ENCODE data around the gene URB2.

The URB2 gene

GRCh38 chr1:229625915-229626831, at the start of gene URB2, which contains the start of gene TAF5L:
URB2 (plus strand) TSS chr1:229626247; CDS start chr1:229627634, 1,387 bp downstream.
TAF5L (minus strand) TSS chr1:229626122; CDS start chr1:229614482, 11,640 bp downstream.
- no peak within 1 kb of the TSS for H3K27ac ChIP-seq (ENCODE audit: low read length)
- no CpG with 5 or more reads among the region's 97 CpGs for WGBS (ENCODE audit: insufficient coverage, insufficient read length)
- no peaks in the 10 kb centered on the region for H3K27me3 ChIP-seq (ENCODE audit: control insufficient read depth, insufficient read depth, low read length)
- peak; percentile 71 for DNase-seq (ENCODE audit: low read depth, low spot score)
- 0 out of 2 replicates have a peak, but pooled peaks cover 2% of the 10 kb centered on the region for H3K4me1 ChIP-seq (ENCODE audit: control insufficient read depth, insufficient read depth, low read length)
- H3K4me3 ChIP-seq (ENCODE audit: low read length) = peak within 1 kb of the TSS; percentile 85
- H3K9me3 ChIP-seq (ENCODE audit: control insufficient read depth, insufficient read depth, low read length) = no peaks in the 10 kb centered on the region
- no peaks in the 10 kb centered on the region for H3K36me3 ChIP-seq (ENCODE audit: control insufficient read depth, insufficient read depth, low read length)

- Histone ChIP-seq H3K36me3 (ENCODE audit: control insufficient read depth, insufficient read depth, low read length) (no peaks in the 10 kb centered on the region), H3K27me3 (ENCODE audit: control insufficient read depth, insufficient read depth, low read length) (no peaks in the 10 kb centered on the region), H3K27ac (ENCODE audit: low read length) (no peak overlapping the region), H3K9me3 (ENCODE audit: control insufficient read depth, insufficient read depth, low read length) (no peaks in the 10 kb centered on the region), H3K4me3 (ENCODE audit: low read length) (no peak overlapping the region), H3K4me1 (ENCODE audit: control insufficient read depth, insufficient read depth, low read length) (no peaks in the 10 kb centered on the region)
- no CpG with 5 or more reads among the region's 14 CpGs for WGBS (ENCODE audit: insufficient coverage, insufficient read length)
- DNase-seq (ENCODE audit: low read depth, low spot score) = no peak
These were observed 47.6 kb upstream of the URB2 start for GRCh38 chr1:229578168-229579058.

GRCh38 chr1:229579059-229579673, 46.9 kb upstream of the URB2 start:
- Histone ChIP-seq H3K36me3 (ENCODE audit: control insufficient read depth, insufficient read depth, low read length) (no peaks in the 10 kb centered on the region), H3K4me3 (ENCODE audit: low read length) (no peak overlapping the region), H3K4me1 (ENCODE audit: control insufficient read depth, insufficient read depth, low read length) (no peaks in the 10 kb centered on the region), H3K27ac (ENCODE audit: low read length) (no peak overlapping the region), H3K27me3 (ENCODE audit: control insufficient read depth, insufficient read depth, low read length) (no peaks in the 10 kb centered on the region), H3K9me3 (ENCODE audit: control insufficient read depth, insufficient read depth, low read length) (no peaks in the 10 kb centered on the region)
- no peak for DNase-seq (ENCODE audit: low read depth, low spot score)
- no CpG with 5 or more reads among the region's 9 CpGs for WGBS (ENCODE audit: insufficient coverage, insufficient read length)

- DNase-seq (ENCODE audit: low read depth, low spot score) = no peak
- WGBS (ENCODE audit: insufficient coverage, insufficient read length) = 100% methylated on average over 2 of the region's 3 CpGs
These were observed 44.6 kb upstream of the URB2 start for GRCh38 chr1:229581485-229581884.

GRCh38 chr1:229582011-229582694, 43.9 kb upstream of the URB2 start:
- Histone ChIP-seq H3K27me3 (ENCODE audit: control insufficient read depth, insufficient read depth, low read length) (no peaks in the 10 kb centered on the region), H3K9me3 (ENCODE audit: control insufficient read depth, insufficient read depth, low read length) (no peaks in the 10 kb centered on the region), H3K27ac (ENCODE audit: low read length) (no peak overlapping the region), H3K4me3 (ENCODE audit: low read length) (no peak overlapping the region), H3K36me3 (ENCODE audit: control insufficient read depth, insufficient read depth, low read length) (no peaks in the 10 kb centered on the region), H3K4me1 (ENCODE audit: control insufficient read depth, insufficient read depth, low read length) (no peaks in the 10 kb centered on the region)
- no peak for DNase-seq (ENCODE audit: low read depth, low spot score)
- no CpG with 5 or more reads among the region's 11 CpGs for WGBS (ENCODE audit: insufficient coverage, insufficient read length)

More at GRCh38 chr1:229581485-229581884, 44.6 kb upstream of the URB2 start:
- Histone ChIP-seq H3K27ac (ENCODE audit: low read length) (no peak overlapping the region), H3K27me3 (ENCODE audit: control insufficient read depth, insufficient read depth, low read length) (no peaks in the 10 kb centered on the region), H3K9me3 (ENCODE audit: control insufficient read depth, insufficient read depth, low read length) (no peaks in the 10 kb centered on the region), H3K36me3 (ENCODE audit: control insufficient read depth, insufficient read depth, low read length) (no peaks in the 10 kb centered on the region), H3K4me3 (ENCODE audit: low read length) (no peak overlapping the region), H3K4me1 (ENCODE audit: control insufficient read depth, insufficient read depth, low read length) (no peaks in the 10 kb centered on the region)

GRCh38 chr1:229582715-229583114, 43.3 kb upstream of the URB2 start:
- Histone ChIP-seq H3K27ac (ENCODE audit: low read length) (no peak overlapping the region), H3K27me3 (ENCODE audit: control insufficient read depth, insufficient read depth, low read length) (no peaks in the 10 kb centered on the region)
- DNase-seq (ENCODE audit: low read depth, low spot score) = no peak

GRCh38 chr1:229585338-229585737, 40.7 kb upstream of the URB2 start:
- H3K27ac ChIP-seq (ENCODE audit: low read length) = no peak overlapping the region
- H3K27me3 ChIP-seq (ENCODE audit: control insufficient read depth, insufficient read depth, low read length) = no peaks in the 10 kb centered on the region
- DNase-seq (ENCODE audit: low read depth, low spot score) = no peak
- no peaks in the 10 kb centered on the region for H3K36me3 ChIP-seq (ENCODE audit: control insufficient read depth, insufficient read depth, low read length)
- WGBS (ENCODE audit: insufficient coverage, insufficient read length) = no CpG with 5 or more reads among the region's 2 CpGs
- H3K9me3 ChIP-seq (ENCODE audit: control insufficient read depth, insufficient read depth, low read length) = no peaks in the 10 kb centered on the region
- no peaks in the 10 kb centered on the region for H3K4me1 ChIP-seq (ENCODE audit: control insufficient read depth, insufficient read depth, low read length)
- no peak overlapping the region for H3K4me3 ChIP-seq (ENCODE audit: low read length)

More at GRCh38 chr1:229582715-229583114, 43.3 kb upstream of the URB2 start:
- no peaks in the 10 kb centered on the region for H3K4me1 ChIP-seq (ENCODE audit: control insufficient read depth, insufficient read depth, low read length)
- H3K4me3 ChIP-seq (ENCODE audit: low read length) = no peak overlapping the region
- H3K36me3 ChIP-seq (ENCODE audit: control insufficient read depth, insufficient read depth, low read length) = no peaks in the 10 kb centered on the region
- no CpG with 5 or more reads among the region's 4 CpGs for WGBS (ENCODE audit: insufficient coverage, insufficient read length)
- no peaks in the 10 kb centered on the region for H3K9me3 ChIP-seq (ENCODE audit: control insufficient read depth, insufficient read depth, low read length)

GRCh38 chr1:229590119-229590518, 35.9 kb upstream of the URB2 start:
- Histone ChIP-seq H3K27ac (ENCODE audit: low read length) (no peak overlapping the region), H3K27me3 (ENCODE audit: control insufficient read depth, insufficient read depth, low read length) (no peaks in the 10 kb centered on the region), H3K4me3 (ENCODE audit: low read length) (no peak overlapping the region), H3K4me1 (ENCODE audit: control insufficient read depth, insufficient read depth, low read length) (no peaks in the 10 kb centered on the region; the same call in 1 of the 2 replicates), H3K36me3 (ENCODE audit: control insufficient read depth, insufficient read depth, low read length) (peaks cover 12% of the 10 kb centered on the region), H3K9me3 (ENCODE audit: control insufficient read depth, insufficient read depth, low read length) (no peaks in the 10 kb centered on the region)
- WGBS (ENCODE audit: insufficient coverage, insufficient read length) = no CpG with 5 or more reads among the region's 5 CpGs
- no peak for DNase-seq (ENCODE audit: low read depth, low spot score)

GRCh38 chr1:229593800-229594199, 32.2 kb upstream of the URB2 start:
- WGBS (ENCODE audit: insufficient coverage, insufficient read length) = no CpG with 5 or more reads among the region's 12 CpGs
- Histone ChIP-seq H3K4me3 (ENCODE audit: low read length) (no peak overlapping the region), H3K9me3 (ENCODE audit: control insufficient read depth, insufficient read depth, low read length) (no peaks in the 10 kb centered on the region), H3K27me3 (ENCODE audit: control insufficient read depth, insufficient read depth, low read length) (no peaks in the 10 kb centered on the region), H3K27ac (ENCODE audit: low read length) (no peak overlapping the region), H3K36me3 (ENCODE audit: control insufficient read depth, insufficient read depth, low read length) (peaks cover 12% of the 10 kb centered on the region), H3K4me1 (ENCODE audit: control insufficient read depth, insufficient read depth, low read length) (no peaks in the 10 kb centered on the region; the same call in 1 of the 2 replicates)
- DNase-seq (ENCODE audit: low read depth, low spot score) = no peak

Measured in iPS DF 6.9 (cell line).